Measurements from ENCODE around the gene PRKG2. TPM values are rescaled to one million over a fixed set of nuclear protein-coding genes. Genes with fewer than 3 reads are reported as not detected.

The PRKG2 gene
- total RNA-seq, 1 donor from 2014 or later, result 2.3 TPM

DNA sequence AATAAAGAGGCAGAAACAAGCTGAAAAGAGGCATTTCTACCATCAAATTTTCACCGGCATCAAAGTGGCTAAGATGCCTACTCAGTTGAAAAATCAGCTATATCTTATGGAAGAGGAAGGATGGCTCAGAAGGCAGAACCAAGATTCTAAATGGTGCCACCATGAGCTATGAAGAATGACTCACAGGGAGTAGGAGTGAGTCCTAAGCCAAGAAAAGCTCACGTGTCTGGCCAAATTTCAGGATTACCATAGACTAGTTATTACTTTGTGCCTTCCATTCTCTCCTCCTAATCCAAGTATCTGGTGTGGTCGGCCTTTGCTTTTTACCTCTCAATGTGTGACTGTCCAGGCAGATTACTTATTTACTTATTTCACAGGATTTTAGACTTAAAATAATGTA lies 129.7 kb downstream of the PRKG2 start:
- Mint-ChIP-seq H3K36me3 (no peaks in the 10 kb centered on the region), H3K4me1 (no peaks in the 10 kb centered on the region), H3K27me3 (ENCODE audit: insufficient read depth, low read depth) (peaks cover under 1% of the 10 kb centered on the region), H3K9me3 (peaks cover 13% of the 10 kb centered on the region), H3K4me3 (no peak overlapping the region), H3K27ac (no peak overlapping the region)
- H3F3A ChIP-seq (ENCODE audit: low read depth), result no peaks in the 10 kb centered on the region
- TF ChIP-seq, protein P1, sequence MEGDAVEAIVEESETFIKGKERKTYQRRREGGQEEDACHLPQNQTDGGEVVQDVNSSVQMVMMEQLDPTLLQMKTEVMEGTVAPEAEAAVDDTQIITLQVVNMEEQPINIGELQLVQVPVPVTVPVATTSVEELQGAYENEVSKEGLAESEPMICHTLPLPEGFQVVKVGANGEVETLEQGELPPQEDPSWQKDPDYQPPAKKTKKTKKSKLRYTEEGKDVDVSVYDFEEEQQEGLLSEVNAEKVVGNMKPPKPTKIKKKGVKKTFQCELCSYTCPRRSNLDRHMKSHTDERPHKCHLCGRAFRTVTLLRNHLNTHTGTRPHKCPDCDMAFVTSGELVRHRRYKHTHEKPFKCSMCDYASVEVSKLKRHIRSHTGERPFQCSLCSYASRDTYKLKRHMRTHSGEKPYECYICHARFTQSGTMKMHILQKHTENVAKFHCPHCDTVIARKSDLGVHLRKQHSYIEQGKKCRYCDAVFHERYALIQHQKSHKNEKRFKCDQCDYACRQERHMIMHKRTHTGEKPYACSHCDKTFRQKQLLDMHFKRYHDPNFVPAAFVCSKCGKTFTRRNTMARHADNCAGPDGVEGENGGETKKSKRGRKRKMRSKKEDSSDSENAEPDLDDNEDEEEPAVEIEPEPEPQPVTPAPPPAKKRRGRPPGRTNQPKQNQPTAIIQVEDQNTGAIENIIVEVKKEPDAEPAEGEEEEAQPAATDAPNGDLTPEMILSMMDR (IDR thresholded peaks at IDR 0.05), result no peak
- H3K79me2 ChIP-seq (ENCODE audit: low read depth), result no peaks in the 10 kb centered on the region
- no peaks in the 10 kb centered on the region for H3K36me3 ChIP-seq
- H3K27ac ChIP-seq, result no peak overlapping the region
- no peak overlapping the region for H2AFZ ChIP-seq (replicated peaks)
- no peaks in the 10 kb centered on the region for H3K4me1 ChIP-seq
- H3K4me2 ChIP-seq, result no peak overlapping the region
- H3K4me3 ChIP-seq, result no peak overlapping the region
- H3K27me3 ChIP-seq, result no peaks in the 10 kb centered on the region
- no peak for DNase-seq (ENCODE audit: low spot score)
- no peaks in the 10 kb centered on the region for H4K20me1 ChIP-seq (ENCODE audit: low read depth)
- no peaks in the 10 kb centered on the region for H3K9me3 ChIP-seq (ENCODE audit: low read depth)
- H3K9ac ChIP-seq, result no peak overlapping the region

DNA sequence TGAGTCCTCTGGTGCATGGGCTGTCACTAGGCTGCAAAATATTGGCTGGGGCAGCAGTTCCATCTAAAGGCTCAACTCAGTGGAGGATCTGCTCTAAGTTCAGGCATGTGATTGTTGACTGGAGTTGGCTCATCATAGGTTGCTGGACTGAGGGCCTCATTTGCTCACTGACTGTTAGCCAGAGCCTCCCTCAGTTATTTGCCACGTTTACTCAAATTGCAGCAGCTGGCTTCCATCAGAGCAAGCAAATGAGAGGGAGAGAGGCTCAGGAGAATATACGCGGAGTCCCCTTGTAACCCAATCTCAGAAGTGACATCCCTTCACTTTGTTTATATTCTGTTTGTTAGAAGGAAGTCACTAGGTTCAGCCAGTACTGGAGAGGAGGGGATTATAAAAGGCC lies 130.4 kb downstream of the PRKG2 start:
- no peaks in the 10 kb centered on the region for H3K9me3 ChIP-seq (ENCODE audit: low read depth)
- peaks cover 4% of the 10 kb centered on the region for H3K27me3 Mint-ChIP-seq (ENCODE audit: insufficient read depth, low read depth)
- H3K4me1 ChIP-seq, result no peaks in the 10 kb centered on the region
- H3K27ac Mint-ChIP-seq, result no peak overlapping the region
- no peaks in the 10 kb centered on the region for H4K20me1 ChIP-seq (ENCODE audit: low read depth)
- H3F3A ChIP-seq (ENCODE audit: low read depth), result no peaks in the 10 kb centered on the region
- peaks cover 16% of the 10 kb centered on the region for H3K9me3 Mint-ChIP-seq
- H3K79me2 ChIP-seq (ENCODE audit: low read depth), result no peaks in the 10 kb centered on the region
- no peak overlapping the region for H2AFZ ChIP-seq (replicated peaks)
- H3K36me3 Mint-ChIP-seq, result no peaks in the 10 kb centered on the region
- no peak overlapping the region for H3K4me2 ChIP-seq
- H3K36me3 ChIP-seq, result no peaks in the 10 kb centered on the region
- H3K27ac ChIP-seq, result no peak overlapping the region
- no peaks in the 10 kb centered on the region for H3K27me3 ChIP-seq
- DNase-seq (ENCODE audit: low spot score), result no peak
- no peak overlapping the region for H3K9ac ChIP-seq
- no peak overlapping the region for H3K4me3 ChIP-seq
- TF ChIP-seq EZH2 (IDR thresholded peaks at IDR 0.05) (no peak), EZH2phosphoT487 (IDR thresholded peaks at IDR 0.05) (no peak)
- TF ChIP-seq, protein P1 (IDR thresholded peaks at IDR 0.05), result no peak
- no peaks in the 10 kb centered on the region for H3K4me1 Mint-ChIP-seq
- H3K4me3 Mint-ChIP-seq, result no peak overlapping the region

DNA sequence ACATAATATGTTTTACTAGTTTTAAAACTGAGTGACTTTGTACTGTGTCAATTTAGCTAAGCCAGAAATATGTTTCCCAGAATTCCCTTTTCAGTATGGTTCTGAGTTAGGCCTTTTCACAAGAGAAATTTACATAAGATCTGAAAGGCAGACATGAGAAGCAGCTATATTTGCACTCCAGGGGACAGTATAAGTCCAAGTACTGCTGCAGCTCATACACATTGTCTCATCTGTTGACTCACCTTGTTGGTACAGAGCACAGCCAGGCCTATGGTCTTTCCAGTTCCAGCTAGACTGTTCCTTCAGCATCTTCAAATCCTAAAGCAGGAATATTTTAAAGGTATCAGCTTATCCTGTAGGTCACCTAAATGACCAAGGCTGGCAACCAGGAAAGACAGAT lies 131.0 kb downstream of the PRKG2 start:
- Histone ChIP-seq H3F3A (ENCODE audit: low read depth) (no peaks in the 10 kb centered on the region), H2AFZ (replicated peaks) (no peak overlapping the region), H3K9me3 (ENCODE audit: low read depth) (no peaks in the 10 kb centered on the region), H3K27ac (no peak overlapping the region), H3K4me1 (no peaks in the 10 kb centered on the region), H3K79me2 (ENCODE audit: low read depth) (no peaks in the 10 kb centered on the region), H3K4me3 (no peak overlapping the region), H3K36me3 (no peaks in the 10 kb centered on the region), H3K9ac (no peak overlapping the region), H4K20me1 (ENCODE audit: low read depth) (no peaks in the 10 kb centered on the region), H3K4me2 (no peak overlapping the region), H3K27me3 (no peaks in the 10 kb centered on the region)
- peaks cover 4% of the 10 kb centered on the region for H3K27me3 Mint-ChIP-seq (ENCODE audit: insufficient read depth, low read depth)
- H3K27ac Mint-ChIP-seq, result no peak overlapping the region
- H3K4me1 Mint-ChIP-seq, result no peaks in the 10 kb centered on the region
- TF ChIP-seq EZH2 (IDR thresholded peaks at IDR 0.05) (no peak), EZH2phosphoT487 (IDR thresholded peaks at IDR 0.05) (no peak)
- TF ChIP-seq, protein P1 (IDR thresholded peaks at IDR 0.05), result no peak
- H3K4me3 Mint-ChIP-seq, result no peak overlapping the region
- H3K36me3 Mint-ChIP-seq, result no peaks in the 10 kb centered on the region
- peaks cover 16% of the 10 kb centered on the region for H3K9me3 Mint-ChIP-seq
- DNase-seq (ENCODE audit: low spot score), result no peak

- Mint-ChIP-seq H3K4me1 (no peaks in the 10 kb centered on the region), H3K9me3 (peaks cover 16% of the 10 kb centered on the region), H3K27ac (no peak overlapping the region), H3K36me3 (no peaks in the 10 kb centered on the region), H3K27me3 (ENCODE audit: insufficient read depth, low read depth) (peaks cover 4% of the 10 kb centered on the region), H3K4me3 (no peak overlapping the region)
- H4K20me1 ChIP-seq (ENCODE audit: low read depth), result no peaks in the 10 kb centered on the region
- no peaks in the 10 kb centered on the region for H3F3A ChIP-seq (ENCODE audit: low read depth)
- no peak for DNase-seq (ENCODE audit: low spot score)
- H3K9ac ChIP-seq, result no peak overlapping the region
- no peaks in the 10 kb centered on the region for H3K27me3 ChIP-seq
- no peaks in the 10 kb centered on the region for H3K79me2 ChIP-seq (ENCODE audit: low read depth)
- H3K4me2 ChIP-seq, result no peak overlapping the region
- no peak overlapping the region for H2AFZ ChIP-seq (replicated peaks)
- TF ChIP-seq, protein P1 (IDR thresholded peaks at IDR 0.05), result no peak
- TF ChIP-seq EZH2phosphoT487 (IDR thresholded peaks at IDR 0.05) (no peak), EZH2 (IDR thresholded peaks at IDR 0.05) (no peak)
- H3K4me3 ChIP-seq, result no peak overlapping the region
- H3K36me3 ChIP-seq, result no peaks in the 10 kb centered on the region
- no peak overlapping the region for H3K27ac ChIP-seq
- no peaks in the 10 kb centered on the region for H3K9me3 ChIP-seq (ENCODE audit: low read depth)
- H3K4me1 ChIP-seq, result no peaks in the 10 kb centered on the region
Observed at GRCh38 chr4:81081156-81081555, 133.9 kb downstream of the PRKG2 start.
